A549 (cell line): Measurements from ENCODE around the gene MAPK6.

Experiments
- CHD2 ChIP-seq: fragments of 150-350 bp; IDR thresholded peaks from 2 replicates; pipeline ENCODE4 v1.6.1; 2014; ENCODE audit warnings: low read length; ENCODE audit not compliant: partially characterized antibody
- CTCF ChIP-seq: fragments of >200 bp; sonication (Bioruptor Twin); formaldehyde crosslinking; IDR thresholded peaks from 3 replicates; pipeline ENCODE4 v1.5.1; 2016
- EHMT2 ChIP-seq: fragments of 200-600 bp; sonication (generic); IDR thresholded peaks from 2 replicates; pipeline ENCODE4 v1.6.1; 2016; ENCODE audit warnings: antibody characterized with exemption, low read depth, mild to moderate bottlenecking, moderate library complexity
- EP300 ChIP-seq, 2 experiments: fragments of >200 bp; sonication (Bioruptor Twin); formaldehyde crosslinking; IDR thresholded peaks; 2 replicates in 1 of 2; 3 replicates in 1 of 2; pipeline ENCODE4 v1.6.1; 2016 to 2017
- GATA3 ChIP-seq: IDR thresholded peaks from 2 replicates; pipeline ENCODE4 v1.6.1; 2012; ENCODE audit warnings: borderline replicate concordance
- MAFK ChIP-seq: fragments of 450-650 bp; IDR thresholded peaks from 2 replicates; pipeline ENCODE4 v1.6.1; 2014; ENCODE audit not compliant: partially characterized antibody
- MAX ChIP-seq: IDR thresholded peaks from 2 replicates; pipeline ENCODE4 v1.6.1; 2012
- NPAS2 ChIP-seq: fragments of 250-450 bp; sonication (Bioruptor Pico); IDR thresholded peaks from 2 replicates; pipeline ENCODE4 v1.8.0; 2022; ENCODE audit warnings: mild to moderate bottlenecking, moderate library complexity, borderline replicate concordance
- POLR2A ChIP-seq: IDR thresholded peaks from 2 replicates; pipeline ENCODE4 v1.6.1; 2012; ENCODE audit warnings: mild to moderate bottlenecking, low read length
- POLR2AphosphoS2 ChIP-seq: conservative IDR thresholded peaks from 2 replicates; pipeline ENCODE4 v1.6.1; 2012; ENCODE audit warnings: low read length, improper control_type of control experiment, inconsistent platforms
- RAD21 ChIP-seq, 2 experiments: fragments of >200 bp in 1 of 2; sonication (Bioruptor Twin) in 1 of 2; formaldehyde crosslinking in 1 of 2; IDR thresholded peaks in 1 of 2; conservative IDR thresholded peaks in 1 of 2; 2 replicates in 1 of 2; 3 replicates in 1 of 2; pipeline ENCODE4 v1.6.1; 2012 to 2018; ENCODE audit warnings: inconsistent platforms in 1 of 2
- SREBF2 ChIP-seq: fragments of 450-650 bp; IDR thresholded peaks from 2 replicates; pipeline ENCODE4 v1.6.1; 2014; ENCODE audit warnings: mild to moderate bottlenecking, moderate library complexity

GRCh38 chr15:52003710-52004109, 15.3 kb upstream of the MAPK6 start:
- TF ChIP-seq POLR2A (no peak), POLR2AphosphoS2 (no peak), NPAS2 (no peak), SREBF2 (no peak), CTCF (no peak), RAD21 (conservative IDR thresholded peaks at IDR 0.05 in 1 of 2, IDR thresholded peaks at IDR 0.05 in 1 of 2) (no peak), GATA3 (no peak), MAX (no peak), EHMT2 (no peak), CHD2 (no peak), MAFK (no peak), EP300 (IDR thresholded peaks at IDR 0.05) (no peak)
